Loucy (cell line): Measurements from ENCODE around the gene APOOL.

Source experiments
- H2AFZ ChIP-seq: fragments of 200-600 bp; sonication (generic); 2 replicates; pipeline ENCODE4 v1.6.0; 2016; ENCODE audit warnings: antibody characterized with exemption, mild to moderate bottlenecking, low read length, moderate library complexity
- H3F3A ChIP-seq: fragments of 200-600 bp; 2 replicates; pipeline ENCODE4 v1.6.0; 2016; ENCODE audit warnings: antibody characterized with exemption, low read depth, mild to moderate bottlenecking
- H3K27me3 ChIP-seq: fragments of 200-600 bp; sonication (generic); 2 replicates; pipeline ENCODE4 v1.6.1; 2014; ENCODE audit warnings: low read length, mild to moderate bottlenecking; ENCODE audit not compliant: insufficient read depth, poor library complexity, severe bottlenecking
- H3K36me3 ChIP-seq: fragments of 200-600 bp; sonication (generic); 2 replicates; pipeline ENCODE4 v1.6.1; 2016; ENCODE audit warnings: low read length; ENCODE audit not compliant: insufficient read depth
- H3K4me1 ChIP-seq: fragments of 200-600 bp; sonication (generic); 2 replicates; pipeline ENCODE4 v1.5.1; 2014; ENCODE audit warnings: low read length, mild to moderate bottlenecking; ENCODE audit not compliant: insufficient read depth, poor library complexity, severe bottlenecking
- H3K4me2 ChIP-seq: fragments of 200-600 bp; sonication (generic); 2 replicates; pipeline ENCODE4 v1.6.0; 2014; ENCODE audit warnings: antibody characterized with exemption, low read length, low read depth, mild to moderate bottlenecking; ENCODE audit not compliant: poor library complexity, severe bottlenecking
- H3K4me3 ChIP-seq: fragments of 200-600 bp; sonication (generic); 2 replicates; pipeline ENCODE4 v1.5.1; 2014; ENCODE audit warnings: low read length, mild to moderate bottlenecking, mixed read lengths; ENCODE audit not compliant: poor library complexity, severe bottlenecking
- H3K79me2 ChIP-seq: fragments of 200-600 bp; sonication (generic); 2 replicates; pipeline ENCODE4 v1.6.1; 2014; ENCODE audit warnings: low read length; ENCODE audit not compliant: insufficient read depth
- H3K9ac ChIP-seq: fragments of 200-600 bp; sonication (generic); 2 replicates; pipeline ENCODE4 v1.6.0; 2014; ENCODE audit warnings: mild to moderate bottlenecking, low read depth, low read length, moderate library complexity; ENCODE audit not compliant: poor library complexity, severe bottlenecking
- H3K9me2 ChIP-seq: fragments of 200-600 bp; sonication (generic); replicated peaks from 2 replicates; pipeline ENCODE4 v1.6.1; 2016; ENCODE audit warnings: low read depth, low read length, mixed read lengths
- H3K9me3 ChIP-seq: fragments of 200-600 bp; sonication (generic); 2 replicates; pipeline ENCODE4 v1.6.1; 2014; ENCODE audit warnings: mild to moderate bottlenecking, antibody characterized with exemption, low read length, low read depth; ENCODE audit not compliant: insufficient read depth
- H4K20me1 ChIP-seq: fragments of 200-600 bp; sonication (generic); 2 replicates; pipeline ENCODE4 v1.6.0; 2014; ENCODE audit warnings: antibody characterized with exemption, low read length, mild to moderate bottlenecking; ENCODE audit not compliant: insufficient read depth, poor library complexity, severe bottlenecking
- CTCF ChIP-seq: fragments of 200-600 bp; sonication (generic); conservative IDR thresholded peaks from 2 replicates; pipeline ENCODE4 v1.5.1; 2014; ENCODE audit warnings: mild to moderate bottlenecking, antibody characterized with exemption, low read length
- EZH2phosphoT487 ChIP-seq: fragments of 200-600 bp; IDR thresholded peaks from 2 replicates; pipeline ENCODE4 v1.6.1; 2018; ENCODE audit warnings: antibody characterized with exemption, mild to moderate bottlenecking, moderate library complexity, borderline replicate concordance

The APOOL gene

GRCh38 chrX:85108165-85108564 is 104.5 kb downstream of the APOOL start:
- no peaks in the 10 kb centered on the region for H3K9me2 ChIP-seq
- no peaks in the 10 kb centered on the region for H3K79me2 ChIP-seq
- no peaks in the 10 kb centered on the region for H4K20me1 ChIP-seq
- H3K36me3 ChIP-seq = no peaks in the 10 kb centered on the region
- no peaks in the 10 kb centered on the region for H3K4me1 ChIP-seq
- H2AFZ ChIP-seq = no peak overlapping the region
- no peak overlapping the region for H3K4me2 ChIP-seq
- H3K4me3 ChIP-seq = no peak overlapping the region
- H3F3A ChIP-seq = no peaks in the 10 kb centered on the region
- no peaks in the 10 kb centered on the region for H3K27me3 ChIP-seq
- no peaks in the 10 kb centered on the region for H3K9me3 ChIP-seq
- H3K9ac ChIP-seq = no peak overlapping the region
- TF ChIP-seq EZH2phosphoT487 = no peak
- TF ChIP-seq CTCF = no peak

GRCh38 chrX:85109235-85109634 is 105.6 kb downstream of the APOOL start:
- no peaks in the 10 kb centered on the region for H3K36me3 ChIP-seq
- H3K9ac ChIP-seq = no peak overlapping the region
- no peaks in the 10 kb centered on the region for H4K20me1 ChIP-seq
- H3K27me3 ChIP-seq = no peaks in the 10 kb centered on the region
- no peak overlapping the region for H3K4me3 ChIP-seq
- peak; percentile 51 for TF ChIP-seq CTCF
- no peak for TF ChIP-seq EZH2phosphoT487
- H3K4me1 ChIP-seq = no peaks in the 10 kb centered on the region
- H2AFZ ChIP-seq = no peak overlapping the region
- no peaks in the 10 kb centered on the region for H3K9me3 ChIP-seq
- H3F3A ChIP-seq = no peaks in the 10 kb centered on the region
- H3K9me2 ChIP-seq = no peaks in the 10 kb centered on the region
- H3K79me2 ChIP-seq = no peaks in the 10 kb centered on the region
- no peak overlapping the region for H3K4me2 ChIP-seq

GRCh38 chrX:85111347-85111746 is 107.7 kb downstream of the APOOL start:
- Histone ChIP-seq H3K9me2 (no peaks in the 10 kb centered on the region), H3K27me3 (no peaks in the 10 kb centered on the region), H4K20me1 (no peaks in the 10 kb centered on the region), H3K36me3 (no peaks in the 10 kb centered on the region), H2AFZ (no peak overlapping the region), H3K4me1 (no peaks in the 10 kb centered on the region), H3K9me3 (no peaks in the 10 kb centered on the region), H3K9ac (no peak overlapping the region), H3F3A (no peaks in the 10 kb centered on the region), H3K4me2 (no peak overlapping the region), H3K4me3 (no peak overlapping the region), H3K79me2 (no peaks in the 10 kb centered on the region)
- TF ChIP-seq EZH2phosphoT487 = no peak
- peak; percentile 64 for TF ChIP-seq CTCF
